ENCODE results near the gene SSC5D.

SSC5D gene

DNA sequence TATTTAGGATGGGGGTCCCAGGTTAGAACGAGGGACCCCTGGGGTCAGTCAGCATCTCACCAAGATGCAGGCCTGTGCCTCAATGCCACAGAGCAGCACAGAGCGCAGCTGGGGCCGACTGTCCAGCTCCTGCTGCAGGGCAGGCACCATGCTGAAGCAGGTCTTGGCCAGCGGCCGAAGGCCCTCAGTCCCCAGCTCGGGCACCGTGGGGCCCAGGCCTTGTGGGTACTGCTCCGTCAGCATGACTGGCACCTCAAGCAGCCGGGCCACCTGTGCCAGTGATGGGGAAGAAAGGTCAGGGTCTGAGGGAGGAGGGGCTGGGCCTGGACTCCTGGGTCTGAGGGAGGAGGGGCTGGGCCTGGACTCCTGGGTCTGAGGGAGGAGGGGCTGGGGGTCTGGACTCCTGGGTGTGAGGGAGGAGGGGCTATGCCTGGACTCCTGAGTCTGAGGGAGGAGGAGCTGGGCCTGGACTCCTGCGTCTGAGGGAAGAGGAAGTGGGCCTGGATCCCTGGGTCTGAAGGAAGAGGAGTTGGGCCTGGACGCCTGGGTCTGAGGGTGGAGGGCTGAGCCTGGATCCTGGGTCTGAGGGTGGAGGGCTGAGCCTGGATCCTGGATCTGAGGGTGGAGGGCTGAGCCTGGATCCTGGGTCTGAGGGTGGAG is 32.5 kb upstream of the SSC5D start:
- no peak for DNase-seq

GRCh38 chr19:55456347-55456746 is 31.9 kb upstream of the SSC5D start:
- no peak for DNase-seq

DNA sequence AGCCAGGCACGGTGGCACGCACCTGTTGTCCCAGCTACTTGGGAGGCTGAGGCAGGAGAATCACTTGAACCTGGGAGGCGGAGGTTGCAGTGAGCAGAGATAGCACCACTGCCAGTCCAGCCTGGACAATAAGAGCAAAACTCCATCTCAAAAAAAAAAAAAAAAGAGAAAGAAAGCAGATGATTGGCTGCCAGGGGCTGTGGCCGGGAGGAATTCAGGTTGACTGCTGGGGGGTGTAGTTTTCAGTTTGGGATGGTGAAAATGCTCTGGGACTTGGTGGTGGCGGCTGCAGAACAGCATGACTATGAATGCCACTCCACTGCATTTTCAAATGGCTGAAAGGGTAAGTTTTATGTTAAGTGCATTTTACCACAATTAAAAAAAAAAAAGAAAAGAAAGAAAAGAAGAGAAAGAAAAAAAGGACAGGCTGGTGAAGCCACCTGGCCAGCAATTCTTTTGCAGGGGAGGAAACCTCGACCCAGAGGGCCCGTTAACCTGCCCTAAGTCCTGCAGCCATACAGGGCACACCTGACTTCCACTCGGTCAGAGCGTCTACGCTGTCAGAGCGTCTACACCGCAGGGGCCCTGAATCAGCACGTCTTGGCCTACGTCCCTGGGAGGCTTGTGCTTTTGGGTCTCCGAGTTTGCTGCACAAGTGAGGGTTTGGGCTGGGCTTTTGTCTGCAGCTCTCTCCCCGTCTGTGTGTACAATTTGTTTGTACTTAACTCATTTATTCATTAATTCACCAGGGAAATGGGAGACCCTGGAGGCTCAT is 30.4 kb upstream of the SSC5D start:
- no peak for DNase-seq

- no peak for DNase-seq
These were observed 28.7 kb upstream of the SSC5D start for GRCh38 chr19:55459551-55459949.

DNA sequence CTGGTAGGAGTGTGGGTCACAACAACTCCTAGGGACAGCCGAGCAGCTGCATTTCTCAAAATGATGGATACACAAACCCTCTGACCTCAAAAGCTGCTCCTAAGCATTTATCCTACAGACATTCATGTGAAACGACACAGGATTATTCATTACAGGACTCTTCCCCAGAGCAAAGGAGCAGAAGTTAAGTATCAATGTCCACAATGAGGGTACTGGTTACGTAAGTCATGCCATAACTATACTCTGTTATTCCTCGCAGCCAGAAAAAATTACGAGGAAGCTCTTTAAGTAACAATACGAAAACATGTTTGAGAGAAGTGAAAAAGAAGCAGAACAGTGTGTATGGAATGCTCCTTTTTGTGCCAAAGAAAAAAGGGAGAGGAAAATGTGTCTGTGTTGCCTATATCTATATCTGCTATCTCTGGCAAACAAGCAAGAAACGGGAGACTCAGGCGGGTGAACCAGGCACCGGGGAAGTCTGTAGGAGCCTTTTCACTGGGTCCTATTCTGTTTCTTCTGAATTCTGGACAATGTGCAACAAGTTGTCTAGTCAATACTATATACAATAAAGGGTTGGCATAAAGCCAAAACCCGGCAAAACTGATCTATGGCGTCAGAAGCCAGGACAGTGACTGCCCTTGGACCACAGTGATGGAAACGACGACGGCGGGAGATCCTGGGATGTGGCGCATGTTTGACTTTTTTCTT is 28.1 kb upstream of the SSC5D start:
- no peak for DNase-seq

DNA sequence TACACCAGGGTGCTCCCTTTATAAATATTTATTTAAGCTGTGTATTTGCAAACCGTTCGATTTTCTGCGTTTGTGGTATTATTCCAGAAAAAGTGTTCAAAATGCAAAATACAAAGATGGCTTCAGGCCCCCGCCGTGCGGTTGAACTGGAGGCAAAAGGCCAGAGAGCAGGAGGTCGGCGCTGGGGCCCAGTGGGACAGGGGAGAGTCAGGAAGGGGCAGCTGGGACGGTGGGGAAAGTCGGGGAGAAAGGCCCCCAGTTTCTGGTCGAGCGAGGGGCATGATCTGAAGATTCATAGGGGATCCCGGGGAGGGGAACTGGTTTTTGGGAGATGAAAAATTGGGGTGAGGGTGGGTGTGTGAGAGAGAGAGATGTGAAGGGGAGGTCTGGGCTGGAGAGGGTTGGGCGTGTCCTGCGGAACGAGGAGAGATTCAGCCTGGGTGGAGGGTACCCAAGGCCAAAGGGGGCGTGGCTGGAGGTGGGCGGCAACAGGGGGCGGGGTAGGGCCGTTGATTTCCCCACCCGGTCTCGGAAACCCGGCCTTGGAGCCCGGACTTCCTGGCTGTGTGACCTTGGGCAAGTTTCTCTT is 27.5 kb upstream of the SSC5D start:
- no peak for DNase-seq

DNA sequence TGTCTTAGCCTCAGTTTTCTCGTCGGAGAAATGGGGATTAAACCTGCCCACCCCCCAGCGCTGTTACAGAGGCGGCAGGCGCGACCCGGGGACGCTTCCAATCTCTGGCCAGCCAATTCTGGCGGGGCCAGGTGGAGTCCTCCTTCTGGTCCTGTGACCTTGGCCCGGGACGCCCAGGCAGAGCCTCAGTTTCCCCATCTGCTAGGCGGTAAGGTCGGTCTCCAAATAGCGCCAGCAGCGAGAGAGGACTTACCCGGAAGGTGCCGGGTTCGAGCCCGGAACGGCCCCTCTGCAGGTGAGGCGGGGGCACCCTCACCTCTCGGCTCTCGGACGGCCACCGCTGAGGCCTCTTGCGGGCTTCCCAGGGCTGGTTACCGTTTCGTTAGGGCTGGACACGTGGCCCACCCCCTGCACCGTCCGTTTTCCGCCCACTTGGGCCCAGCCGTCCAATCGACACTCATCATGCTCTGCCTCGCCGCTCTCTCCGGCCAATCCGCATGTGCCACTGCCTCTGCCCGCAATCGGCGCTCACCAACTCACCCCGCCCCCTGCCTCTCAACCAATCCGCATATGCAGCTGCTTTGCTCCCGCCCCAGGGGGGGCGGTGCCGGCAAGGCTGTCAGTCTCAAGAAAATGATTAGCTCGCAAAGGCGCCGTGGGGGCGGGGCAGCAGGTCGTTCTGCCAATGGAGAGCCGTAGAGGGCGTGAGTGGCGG is 26.8 kb upstream of the SSC5D start, which contains the start of gene ISOC2:
Gene ISOC2, minus strand, starts transcription at position 384 of the 715 bp plus-strand sequence. CDS start 5,156 bp downstream, outside the sequence.
- peak; percentile 99 for DNase-seq

GRCh38 chr19:55461974-55462626 is 26.1 kb upstream of the SSC5D start:
- DNase-seq: no peak

- DNase-seq: no peak
These were observed 25.5 kb upstream of the SSC5D start for GRCh38 chr19:55462722-55463121.

DNA sequence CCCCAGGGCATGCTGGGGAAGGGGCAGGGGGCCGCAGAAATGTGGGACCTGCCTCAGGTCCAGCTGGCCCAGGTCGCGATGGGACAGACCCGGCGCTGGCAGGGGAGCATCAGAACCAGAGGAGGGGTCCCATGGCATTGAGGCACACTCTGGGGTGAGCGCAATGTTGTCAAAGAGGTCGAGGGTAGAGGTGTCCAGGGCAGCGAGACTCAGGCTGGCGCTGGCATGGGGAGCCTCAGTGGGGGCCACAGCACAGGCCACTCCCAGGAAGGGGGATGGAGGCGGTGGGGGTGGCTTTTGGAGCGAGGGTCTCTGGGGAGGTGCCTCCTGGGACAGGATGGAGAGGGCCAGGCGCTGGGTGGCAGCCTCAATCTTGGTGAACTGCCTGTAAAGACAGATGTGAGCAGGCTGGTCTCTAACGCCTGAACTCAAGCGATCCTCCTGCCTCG is 24.6 kb upstream of the SSC5D start:
- no peak for DNase-seq

GRCh38 chr19:55464039-55464661 is 24.1 kb upstream of the SSC5D start:
- DNase-seq: no peak

DNA sequence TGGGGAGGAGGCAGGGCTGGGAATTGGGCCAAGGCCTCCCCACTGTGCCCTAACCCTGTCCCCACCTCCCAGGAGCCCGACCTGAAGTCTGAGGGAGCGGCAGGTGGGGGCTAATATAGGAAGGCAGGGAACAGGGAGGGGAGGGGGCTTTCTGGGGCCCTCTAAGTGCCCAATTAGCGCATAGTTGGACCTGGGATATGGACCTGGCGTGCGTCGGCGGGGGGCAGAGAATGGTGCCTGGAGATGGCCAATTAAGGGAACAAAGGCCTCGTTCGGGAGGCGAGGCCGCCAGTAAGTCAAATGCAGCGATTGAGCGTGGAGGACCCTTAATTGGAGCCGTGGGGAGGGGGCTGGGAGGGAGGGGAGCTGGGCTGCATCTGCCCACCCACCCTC is 23.6 kb upstream of the SSC5D start, which contains the start of gene C19orf85:
Gene C19orf85, minus strand, starts transcription at position 90 of the 393 bp plus-strand sequence. CDS start 197 bp downstream, outside the sequence.
- no peak for DNase-seq

DNA sequence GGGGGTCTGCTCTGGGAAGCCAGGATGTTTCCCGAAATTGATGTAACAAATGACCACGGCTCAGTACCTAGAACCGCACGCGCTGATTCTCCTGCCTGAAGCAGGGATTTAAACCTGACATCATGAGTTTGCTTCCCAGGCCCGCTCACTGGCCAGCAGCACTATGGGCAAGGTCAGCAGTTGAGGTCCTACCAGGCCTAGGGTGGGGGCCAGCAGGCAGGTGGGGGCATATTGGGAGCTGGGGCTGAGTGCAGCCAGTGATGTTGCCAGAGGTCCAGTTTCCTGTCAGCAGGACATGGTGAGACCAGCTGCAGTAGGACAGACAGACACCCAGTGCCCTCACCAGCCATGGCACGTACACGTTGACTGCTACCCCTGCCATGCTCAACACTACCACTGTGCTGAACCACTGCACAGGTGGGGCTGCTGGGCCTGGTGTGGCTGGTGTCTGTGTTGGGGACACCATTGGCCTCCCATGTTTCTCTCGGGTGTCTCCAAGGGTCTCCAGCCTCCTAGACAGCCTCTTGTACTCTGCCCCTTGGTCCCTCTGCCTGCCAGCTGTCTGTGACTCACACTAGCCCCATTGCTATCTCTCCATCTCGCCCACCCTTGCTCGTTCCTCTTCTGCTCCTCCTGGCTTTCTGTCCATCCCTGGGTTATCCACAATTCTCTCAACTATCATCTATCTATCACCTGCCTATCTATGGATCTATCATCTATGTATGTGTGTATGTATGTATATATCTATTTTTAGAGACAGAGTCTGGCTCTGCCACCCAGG is 22.6 kb upstream of the SSC5D start:
- DNase-seq: no peak

DNA sequence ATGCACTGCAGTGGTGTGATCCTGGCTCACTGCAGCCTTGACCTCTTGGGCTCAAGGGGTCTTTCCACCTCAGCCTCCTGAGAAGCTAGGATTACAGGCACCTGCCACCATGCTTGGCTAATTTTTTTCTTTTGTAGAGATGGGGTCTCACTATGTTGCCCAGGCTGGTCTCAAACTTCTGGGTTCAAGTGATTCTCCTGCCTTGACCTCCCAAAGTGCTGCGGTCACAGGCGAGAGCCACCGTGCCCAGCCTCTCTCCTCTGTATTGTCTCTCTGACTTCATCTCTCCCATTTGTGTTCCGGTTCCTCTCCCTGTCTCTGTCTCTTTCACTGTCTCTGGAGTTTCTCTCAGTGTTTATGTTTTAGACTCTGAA is 22.0 kb upstream of the SSC5D start:
- DNase-seq: no peak

GRCh38 chr19:55467236-55468053 is 20.8 kb upstream of the SSC5D start:
- DNase-seq: no peak

DNA sequence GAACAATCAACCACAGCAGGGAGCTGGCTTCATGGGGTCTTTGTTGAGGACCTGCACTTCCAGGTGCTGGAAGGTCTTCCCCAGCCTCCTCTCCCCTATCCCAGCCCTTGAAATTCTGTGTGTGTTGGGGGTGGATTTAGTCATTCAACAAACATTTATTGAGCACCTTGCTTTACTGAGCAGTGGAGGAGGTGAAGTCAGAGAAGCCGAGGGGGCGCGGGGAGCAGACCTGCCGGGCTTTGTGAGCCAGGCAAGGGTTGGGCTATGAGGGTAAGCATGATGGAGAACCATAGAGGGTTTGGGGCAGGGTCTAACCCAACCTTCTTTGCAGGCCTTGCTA is 20.2 kb upstream of the SSC5D start:
- no peak for DNase-seq

GRCh38 chr19:55471266-55471665 is 17.0 kb upstream of the SSC5D start:
- DNase-seq: no peak

GRCh38 chr19:55472463-55472862 is 15.8 kb upstream of the SSC5D start:
- DNase-seq: no peak

DNA sequence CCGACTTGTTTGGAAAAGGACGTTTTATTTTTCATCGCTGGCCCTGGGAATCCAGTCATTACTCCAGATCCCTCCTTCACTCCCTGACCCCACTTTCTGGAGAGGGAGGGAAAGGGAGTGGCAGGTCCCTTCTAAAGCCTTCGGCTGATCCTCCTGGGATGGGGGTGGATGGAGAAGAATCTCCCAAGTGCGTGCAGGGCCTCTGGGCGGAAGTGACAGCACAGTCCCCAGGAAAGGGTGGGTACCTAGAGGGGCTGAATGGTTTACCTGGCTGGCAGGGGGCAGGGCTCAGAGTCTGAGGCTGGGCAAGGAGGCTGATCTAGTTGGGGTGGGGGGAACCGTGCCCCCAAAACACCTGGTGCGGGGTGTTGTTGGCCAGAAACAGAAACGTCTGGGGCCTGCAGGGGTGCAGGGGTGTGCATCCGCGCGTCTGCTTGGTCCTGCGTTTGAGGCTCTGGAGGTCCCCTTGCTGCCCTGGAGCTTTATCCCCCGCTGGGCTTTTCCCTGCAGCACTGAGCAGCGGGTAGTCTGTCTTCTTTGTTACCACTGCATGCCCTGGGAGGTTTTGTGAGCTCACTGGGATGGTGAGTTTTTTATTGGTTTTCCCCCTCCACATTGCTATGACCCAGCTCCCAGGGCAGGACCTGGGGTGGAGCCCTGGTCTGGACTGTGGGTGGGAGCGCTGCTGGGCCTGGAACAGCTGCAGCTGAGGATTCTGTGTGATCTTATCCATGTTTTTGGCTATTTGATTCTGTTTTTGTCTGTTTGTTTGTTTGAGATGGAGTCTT is 14.8 kb upstream of the SSC5D start:
- DNase-seq: no peak
